ENCODE results near the gene SCAF4. TPM values are rescaled to one million over a fixed set of nuclear protein-coding genes. Genes with fewer than 3 reads are reported as not detected.

The SCAF4 gene
- total and polyA plus RNA-seq, 5 donors from 2014 or later, result 15.8 to 70.9 (median 20.6) TPM

DNA sequence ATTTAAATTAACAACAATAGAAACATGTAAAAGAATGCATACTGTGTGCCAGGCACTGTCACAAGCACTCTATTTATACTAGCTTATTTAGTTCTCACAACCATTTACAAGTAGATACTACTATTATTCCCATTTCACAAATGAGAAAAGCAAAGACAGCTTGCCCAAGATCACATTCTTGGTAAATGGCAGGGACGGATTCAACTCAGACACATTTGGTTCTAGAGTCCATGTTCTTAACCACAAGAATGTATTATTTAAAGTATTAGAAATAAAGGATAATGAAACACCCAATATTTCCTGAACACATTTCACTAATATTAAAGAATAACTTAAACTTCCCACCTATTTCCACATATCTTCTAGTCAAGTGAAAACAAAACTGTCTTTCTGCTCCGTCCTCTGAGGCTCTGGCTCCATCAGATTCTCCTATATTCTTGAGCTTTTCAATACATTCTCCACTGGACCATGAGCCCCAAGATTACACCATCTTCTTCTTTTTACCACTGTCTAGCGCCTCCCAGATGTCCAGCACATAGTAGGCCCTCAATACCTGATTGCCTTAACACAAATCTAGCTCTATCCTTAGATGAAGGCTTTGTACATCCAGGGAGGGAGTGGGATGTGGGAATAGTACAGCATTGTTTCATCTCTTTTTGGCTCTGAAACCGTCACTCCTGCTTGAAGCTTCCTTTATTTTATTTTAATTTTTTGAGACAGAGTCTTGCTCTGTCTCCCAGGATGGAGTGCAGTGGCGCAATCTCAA is 43.1 kb downstream of the SCAF4 start:
- H3K4me3 Mint-ChIP-seq, result no peak overlapping the region
- H3K9me3 Mint-ChIP-seq, result no peaks in the 10 kb centered on the region
- Histone ChIP-seq H3K4me3 (ENCODE audit: low read depth, low read length) (no peak overlapping the region), H3K4me1 (ENCODE audit: control insufficient read depth, insufficient read depth, low read length, poor library complexity, severe bottlenecking) (no peaks in the 10 kb centered on the region), H3K27ac (ENCODE audit: insufficient read depth, low read length, poor library complexity, severe bottlenecking) (no peak overlapping the region), H3K27me3 (ENCODE audit: control insufficient read depth, insufficient read depth, low read length) (no peaks in the 10 kb centered on the region), H3K9me3 (ENCODE audit: control insufficient read depth in 2 of 2, low read length in 2 of 2) (no peaks in the 10 kb centered on the region), H3K36me3 (ENCODE audit: control insufficient read depth, insufficient read depth, low read length) (peaks cover 93% of the 10 kb centered on the region)
- peak overlapping the region in 1 of 3 donors; percentile 50 for H3K27ac Mint-ChIP-seq
- peaks cover 0 to 11% (median 2%) of the 10 kb centered on the region in 4 donors for H3K4me1 Mint-ChIP-seq
- no peaks in the 10 kb centered on the region for H3K27me3 Mint-ChIP-seq
- DNase-seq (no peak), ATAC-seq (ENCODE audit: low read depth in 2 of 2) (no peak)
- peaks cover 52% of the 10 kb centered on the region for H3K36me3 Mint-ChIP-seq

GRCh38 chr21:31687108-31687507 is 44.8 kb downstream of the SCAF4 start:
- H3K27ac ChIP-seq (ENCODE audit: insufficient read depth, low read length, poor library complexity, severe bottlenecking), result no peak overlapping the region
- no peak overlapping the region for H3K4me3 ChIP-seq (ENCODE audit: low read depth, low read length)
- no peak overlapping the region for H3K27ac Mint-ChIP-seq
- DNase-seq, result no peak
- H3K4me3 Mint-ChIP-seq, result no peak overlapping the region
- H3K36me3 Mint-ChIP-seq, result peaks cover 54% of the 10 kb centered on the region
- ATAC-seq (ENCODE audit: low read depth in 2 of 2), result no peak
- H3K36me3 ChIP-seq (ENCODE audit: control insufficient read depth, insufficient read depth, low read length), result peaks cover 91% of the 10 kb centered on the region
- no peaks in the 10 kb centered on the region for H3K27me3 Mint-ChIP-seq
- H3K4me1 Mint-ChIP-seq, result peaks cover 0 to 16% (median 4%) of the 10 kb centered on the region in 4 donors
- no peaks in the 10 kb centered on the region for H3K9me3 Mint-ChIP-seq
- no peaks in the 10 kb centered on the region for H3K27me3 ChIP-seq (ENCODE audit: control insufficient read depth, insufficient read depth, low read length)
- no peaks in the 10 kb centered on the region for H3K4me1 ChIP-seq (ENCODE audit: control insufficient read depth, insufficient read depth, low read length, poor library complexity, severe bottlenecking)
- H3K9me3 ChIP-seq (ENCODE audit: control insufficient read depth in 2 of 2, low read length in 2 of 2), result no peaks in the 10 kb centered on the region

DNA sequence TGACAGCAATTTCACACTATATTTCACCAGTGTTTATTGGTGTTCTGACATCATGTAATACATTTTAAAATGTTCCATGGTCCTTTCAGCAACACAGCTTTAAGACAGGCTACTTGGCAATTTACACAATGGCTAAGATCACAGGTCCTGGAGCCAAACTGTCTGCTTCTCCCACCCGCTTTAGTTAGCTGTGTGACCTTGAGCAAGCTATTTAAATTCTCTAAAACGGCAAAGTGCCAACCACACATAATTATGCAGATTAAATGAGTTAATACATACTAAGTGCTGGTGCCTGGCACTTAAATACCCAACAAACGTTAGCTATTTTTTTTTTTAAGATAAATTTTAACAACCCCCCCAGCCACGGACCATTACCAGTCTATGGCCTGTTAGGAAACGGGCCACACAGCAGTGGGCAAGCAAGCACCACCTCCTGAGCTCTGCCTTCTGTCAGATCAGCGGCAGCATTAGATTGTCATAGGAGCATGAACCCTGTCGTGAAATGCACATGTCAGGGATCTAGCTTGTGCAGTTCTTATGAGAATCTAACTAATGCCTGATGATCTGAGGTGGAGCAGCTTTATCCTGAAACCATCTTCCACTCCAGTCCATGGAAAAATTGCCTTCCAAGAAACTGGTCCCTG is 45.5 kb downstream of the SCAF4 start:
- Histone ChIP-seq H3K36me3 (ENCODE audit: control insufficient read depth, insufficient read depth, low read length) (peaks cover 89% of the 10 kb centered on the region), H3K27ac (ENCODE audit: insufficient read depth, low read length, poor library complexity, severe bottlenecking) (no peak overlapping the region), H3K9me3 (ENCODE audit: control insufficient read depth in 2 of 2, low read length in 2 of 2) (no peaks in the 10 kb centered on the region), H3K27me3 (ENCODE audit: control insufficient read depth, insufficient read depth, low read length) (no peaks in the 10 kb centered on the region), H3K4me1 (ENCODE audit: control insufficient read depth, insufficient read depth, low read length, poor library complexity, severe bottlenecking) (no peaks in the 10 kb centered on the region), H3K4me3 (ENCODE audit: low read depth, low read length) (no peak overlapping the region)
- ATAC-seq (ENCODE audit: low read depth in 2 of 2) (no peak), DNase-seq (no peak)
- H3K4me1 Mint-ChIP-seq, result peaks cover 0 to 16% (median 4%) of the 10 kb centered on the region in 4 donors
- no peaks in the 10 kb centered on the region for H3K27me3 Mint-ChIP-seq
- H3K27ac Mint-ChIP-seq, result no peak overlapping the region
- H3K4me3 Mint-ChIP-seq, result no peak overlapping the region
- H3K9me3 Mint-ChIP-seq, result no peaks in the 10 kb centered on the region
- H3K36me3 Mint-ChIP-seq, result peaks cover 52% of the 10 kb centered on the region

DNA sequence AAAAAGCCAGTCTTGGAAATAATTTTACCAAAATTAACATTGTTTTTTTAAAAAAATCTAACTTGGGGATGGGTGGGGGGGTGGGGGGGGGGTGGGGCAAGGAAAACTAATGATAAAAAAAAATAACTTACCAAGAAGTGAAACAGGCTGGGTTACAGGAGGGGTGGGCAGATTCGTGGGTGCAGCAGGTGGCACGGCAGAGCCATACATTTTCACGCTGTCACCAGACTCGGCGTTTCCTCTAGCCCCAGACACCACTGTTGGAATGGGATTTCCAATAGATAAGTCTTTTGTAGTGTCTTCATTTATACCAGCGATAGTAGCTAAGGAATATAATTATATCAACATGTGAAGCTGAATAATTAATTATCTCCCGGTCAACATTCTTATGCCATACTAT is 47.0 kb downstream of the SCAF4 start:
- peaks cover 44% of the 10 kb centered on the region for H3K36me3 Mint-ChIP-seq
- no peak overlapping the region for H3K4me3 Mint-ChIP-seq
- Histone ChIP-seq H3K36me3 (ENCODE audit: control insufficient read depth, insufficient read depth, low read length) (peaks cover 80% of the 10 kb centered on the region), H3K9me3 (ENCODE audit: control insufficient read depth in 2 of 2, low read length in 2 of 2) (no peaks in the 10 kb centered on the region), H3K27ac (ENCODE audit: insufficient read depth, low read length, poor library complexity, severe bottlenecking) (no peak overlapping the region), H3K4me1 (ENCODE audit: control insufficient read depth, insufficient read depth, low read length, poor library complexity, severe bottlenecking) (no peaks in the 10 kb centered on the region), H3K4me3 (ENCODE audit: low read depth, low read length) (no peak overlapping the region), H3K27me3 (ENCODE audit: control insufficient read depth, insufficient read depth, low read length) (no peaks in the 10 kb centered on the region)
- ATAC-seq (ENCODE audit: low read depth in 2 of 2) (no peak), DNase-seq (no peak)
- peak overlapping the region in 1 of 3 donors; percentile 7 for H3K27ac Mint-ChIP-seq
- peaks cover 0 to 16% (median 4%) of the 10 kb centered on the region in 4 donors for H3K4me1 Mint-ChIP-seq
- H3K27me3 Mint-ChIP-seq, result no peaks in the 10 kb centered on the region
- H3K9me3 Mint-ChIP-seq, result no peaks in the 10 kb centered on the region

DNA sequence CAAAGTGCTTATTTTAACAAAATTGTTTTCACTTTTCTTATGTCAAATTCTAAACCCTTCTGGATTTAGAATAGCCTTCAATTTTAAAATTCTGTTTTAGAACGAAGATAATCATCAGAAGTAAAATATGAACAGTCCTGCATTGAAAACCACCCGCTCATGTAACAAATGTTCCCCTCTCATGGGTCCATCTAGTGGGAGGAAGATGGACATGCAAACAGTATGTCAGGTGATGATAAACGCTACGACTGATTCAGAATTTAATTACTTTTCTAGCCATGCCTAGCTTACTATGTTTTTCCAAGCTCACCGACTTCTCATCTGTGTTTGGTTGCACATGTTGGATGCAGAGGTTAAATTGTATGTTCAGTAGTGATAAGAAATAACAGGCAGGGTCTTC is 48.9 kb downstream of the SCAF4 start:
- Histone ChIP-seq H3K27ac (ENCODE audit: insufficient read depth, low read length, poor library complexity, severe bottlenecking) (no peak overlapping the region), H3K9me3 (ENCODE audit: control insufficient read depth in 2 of 2, low read length in 2 of 2) (no peaks in the 10 kb centered on the region), H3K4me1 (ENCODE audit: control insufficient read depth, insufficient read depth, low read length, poor library complexity, severe bottlenecking) (no peaks in the 10 kb centered on the region), H3K27me3 (ENCODE audit: control insufficient read depth, insufficient read depth, low read length) (no peaks in the 10 kb centered on the region), H3K4me3 (ENCODE audit: low read depth, low read length) (no peak overlapping the region), H3K36me3 (ENCODE audit: control insufficient read depth, insufficient read depth, low read length) (peaks cover 73% of the 10 kb centered on the region)
- no peak overlapping the region for H3K4me3 Mint-ChIP-seq
- H3K36me3 Mint-ChIP-seq, result peaks cover 40% of the 10 kb centered on the region
- no peak for ATAC-seq (ENCODE audit: low read depth in 2 of 2)
- peaks cover 0 to 16% (median 4%) of the 10 kb centered on the region in 4 donors for H3K4me1 Mint-ChIP-seq
- DNase-seq, result no peak
- H3K27me3 Mint-ChIP-seq, result no peaks in the 10 kb centered on the region
- H3K9me3 Mint-ChIP-seq, result no peaks in the 10 kb centered on the region
- H3K27ac Mint-ChIP-seq, result no peak overlapping the region

GRCh38 chr21:31682620-31683019 is 49.3 kb downstream of the SCAF4 start:
- no peaks in the 10 kb centered on the region for H3K27me3 Mint-ChIP-seq
- no peak for DNase-seq
- peaks cover 0 to 16% (median 4%) of the 10 kb centered on the region in 4 donors for H3K4me1 Mint-ChIP-seq
- peaks cover 40% of the 10 kb centered on the region for H3K36me3 Mint-ChIP-seq
- ATAC-seq (ENCODE audit: low read depth in 2 of 2), result no peak
- no peak overlapping the region for H3K27ac Mint-ChIP-seq
- Histone ChIP-seq H3K36me3 (ENCODE audit: control insufficient read depth, insufficient read depth, low read length) (peaks cover 69% of the 10 kb centered on the region), H3K4me1 (ENCODE audit: control insufficient read depth, insufficient read depth, low read length, poor library complexity, severe bottlenecking) (no peaks in the 10 kb centered on the region), H3K27me3 (ENCODE audit: control insufficient read depth, insufficient read depth, low read length) (no peaks in the 10 kb centered on the region), H3K4me3 (ENCODE audit: low read depth, low read length) (no peak overlapping the region), H3K27ac (ENCODE audit: insufficient read depth, low read length, poor library complexity, severe bottlenecking) (no peak overlapping the region), H3K9me3 (ENCODE audit: control insufficient read depth in 2 of 2, low read length in 2 of 2) (no peaks in the 10 kb centered on the region)
- H3K9me3 Mint-ChIP-seq, result no peaks in the 10 kb centered on the region
- H3K4me3 Mint-ChIP-seq, result no peak overlapping the region

- H3K27me3 ChIP-seq (ENCODE audit: control insufficient read depth, insufficient read depth, low read length), result no peaks in the 10 kb centered on the region
- no peak overlapping the region for H3K4me3 Mint-ChIP-seq
- no peak for ATAC-seq (ENCODE audit: low read depth in 2 of 2)
- H3K9me3 ChIP-seq (ENCODE audit: control insufficient read depth in 2 of 2, low read length in 2 of 2), result no peaks in the 10 kb centered on the region
- H3K36me3 Mint-ChIP-seq, result peaks cover 12% of the 10 kb centered on the region
- no peak for DNase-seq
- H3K4me1 ChIP-seq (ENCODE audit: control insufficient read depth, insufficient read depth, low read length, poor library complexity, severe bottlenecking), result no peaks in the 10 kb centered on the region
- peaks cover 0 to 5% (median 2%) of the 10 kb centered on the region in 4 donors for H3K4me1 Mint-ChIP-seq
- no peaks in the 10 kb centered on the region for H3K9me3 Mint-ChIP-seq
- no peaks in the 10 kb centered on the region for H3K27me3 Mint-ChIP-seq
- H3K27ac ChIP-seq (ENCODE audit: insufficient read depth, low read length, poor library complexity, severe bottlenecking), result no peak overlapping the region
- H3K36me3 ChIP-seq (ENCODE audit: control insufficient read depth, insufficient read depth, low read length), result peaks cover 31% of the 10 kb centered on the region
- no peak overlapping the region for H3K4me3 ChIP-seq (ENCODE audit: low read depth, low read length)
- no peak overlapping the region for H3K27ac Mint-ChIP-seq
These were observed 53.4 kb downstream of the SCAF4 start for GRCh38 chr21:31678478-31678877.

DNA sequence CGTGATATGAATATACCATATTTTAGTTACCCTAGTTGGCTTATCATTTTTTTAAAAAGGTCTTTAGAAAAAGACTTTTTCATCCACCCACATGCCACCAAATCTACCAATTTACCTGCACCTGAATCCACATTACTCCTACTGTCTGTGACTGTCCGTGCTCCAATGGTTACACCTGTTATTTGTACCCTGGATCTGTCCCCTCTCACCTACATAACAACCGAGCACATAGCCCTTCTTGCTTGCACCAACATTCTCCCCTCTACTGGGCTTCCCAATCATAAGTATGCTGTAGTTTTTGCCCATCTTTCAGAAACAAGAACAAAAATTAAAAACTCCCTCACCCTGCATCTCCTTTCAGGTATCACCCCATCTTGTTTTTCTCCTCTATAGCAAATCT is 54.9 kb downstream of the SCAF4 start:
- Mint-ChIP-seq H3K4me3 (no peak overlapping the region), H3K36me3 (no peaks in the 10 kb centered on the region), H3K27me3 (no peaks in the 10 kb centered on the region), H3K9me3 (no peaks in the 10 kb centered on the region), H3K4me1 (peaks cover 0 to 5% (median 2%) of the 10 kb centered on the region in 4 donors), H3K27ac (no peak overlapping the region)
- Histone ChIP-seq H3K9me3 (ENCODE audit: control insufficient read depth in 2 of 2, low read length in 2 of 2) (no peaks in the 10 kb centered on the region), H3K27me3 (ENCODE audit: control insufficient read depth, insufficient read depth, low read length) (no peaks in the 10 kb centered on the region), H3K36me3 (ENCODE audit: control insufficient read depth, insufficient read depth, low read length) (peaks cover 19% of the 10 kb centered on the region), H3K4me3 (ENCODE audit: low read depth, low read length) (no peak overlapping the region), H3K27ac (ENCODE audit: insufficient read depth, low read length, poor library complexity, severe bottlenecking) (no peak overlapping the region), H3K4me1 (ENCODE audit: control insufficient read depth, insufficient read depth, low read length, poor library complexity, severe bottlenecking) (no peaks in the 10 kb centered on the region)
- ATAC-seq (ENCODE audit: low read depth in 2 of 2) (no peak), DNase-seq (no peak)
